Gastrocnemius medialis (tissue), 4 donors: ENCODE results near the gene CNOT4. TPM values are rescaled to one million over a fixed set of nuclear protein-coding genes. Genes with fewer than 3 reads are reported as not detected.
"Not testable (repeated sequence)": the region's sequence is repeated elsewhere in the genome, so short reads cannot be mapped to it uniquely, and the experiment has no call there.

Source experiments
- ATAC-seq, 2 donors: fragments of 150-250 bp; one replicate each; pipeline ENCODE4 v1.9.1; 2016
- DNase-seq, 2 donors: peaks; one replicate each; pipeline ENCODE4 v3.0.0-alpha.2; 2019
- H3K27ac ChIP-seq, 4 donors: fragments of 200-600 bp; sonication (generic); 1 replicate in 1 of 4; 2 replicates in 3 of 4; pipeline ENCODE4 v1.5.1; 2016 to 2018; ENCODE audit warnings: mild to moderate bottlenecking in 2 of 4, moderate library complexity in 1 of 4
- H3K27me3 ChIP-seq, 3 donors: fragments of 200-600 bp; sonication (generic) in 2 of 3; 1 replicate in 1 of 3; 2 replicates in 2 of 3; pipeline versions ENCODE4 v1.5.1 to v1.6.0; 2016 to 2019; ENCODE audit warnings: mild to moderate bottlenecking in 1 of 3, moderate library complexity in 1 of 3
- H3K36me3 ChIP-seq, 2 donors: fragments of 200-600 bp; sonication (generic) in 1 of 2; one replicate each; pipeline ENCODE4 v1.5.1; 2017 to 2018
- H3K4me1 ChIP-seq, 2 donors: fragments of 200-600 bp; sonication (generic) in 1 of 2; one replicate each; pipeline ENCODE4 v1.5.1; 2016 to 2017; ENCODE audit warnings: mild to moderate bottlenecking in 2 of 2
- H3K4me3 ChIP-seq, 4 donors: fragments of 200-600 bp; sonication (generic) in 3 of 4; 1 replicate in 1 of 4; 2 replicates in 3 of 4; pipeline ENCODE4 v1.5.1; 2016 to 2019; ENCODE audit warnings: mild to moderate bottlenecking in 2 of 4
- H3K9me3 ChIP-seq, 3 donors: fragments of 200-600 bp; sonication (generic) in 2 of 3; 1 replicate in 1 of 3; 2 replicates in 2 of 3; pipeline ENCODE4 v1.5.1; 2016 to 2019
- CTCF ChIP-seq, 5 experiments: fragments of 450-650 bp in 3 of 5; fragments of 200-600 bp in 2 of 5; sonication (generic) in 2 of 5; IDR thresholded peaks in 4 of 5; conservative IDR thresholded peaks in 1 of 5; 1 replicate in 4 of 5; 2 replicates in 1 of 5; pipeline ENCODE4 v1.5.1; 2016 to 2019; ENCODE audit warnings: antibody characterized with exemption in 5 of 5, mild to moderate bottlenecking in 3 of 5, moderate library complexity in 3 of 5
- POLR2A ChIP-seq, 2 donors: fragments of 450-650 bp; IDR thresholded peaks; one replicate each; pipeline ENCODE4 v1.6.1; 2017; ENCODE audit warnings: antibody characterized with exemption in 2 of 2, mild to moderate bottlenecking in 2 of 2, moderate library complexity in 2 of 2
- in situ Hi-C, 4 donors: fragments of 200-750 bp; cut with MboI; loops; one replicate each; pipeline versions ENCODE4 v1.15.0 to v1.8.0; 2017; ENCODE audit warnings: low sequenced_read_pairs in 4 of 4
- intact Hi-C: fragments of 100-400 bp; cut with DNase I; formaldehyde crosslinking; loops from one replicate; pipeline ENCODE4 v1.15.1; 2023; ENCODE audit warnings: low total_unique reads
- total RNA-seq, 4 donors: library from RNA; depleted of rRNA; stranded (reverse); fragments of >200 nt; gene quantifications; one replicate each; pipeline versions ENCODE4 v1.1.0 to v1.2.3, GENCODE V29; 2016

The CNOT4 gene
- total RNA-seq, 4 donors from 2014 or later, result 25.5 to 38.1 (median 30.7) TPM

- TF ChIP-seq CTCF (IDR thresholded peaks at IDR 0.05 in 4 of 5, conservative IDR thresholded peaks at IDR 0.05 in 1 of 5) (no peak), POLR2A (IDR thresholded peaks at IDR 0.05) (no peak)
- peaks cover 41 to 43% of the 10 kb centered on the region in 2 donors for H3K4me1 ChIP-seq
- no peak overlapping the region for H3K27ac ChIP-seq
- in situ Hi-C loops, result loop anchor here in 1 of 4 donors (25.0 kb wide), 1 partner anchor 1188 kb away; the partner anchor contains the start of gene SLC35B4
- H3K9me3 ChIP-seq, result no peaks in the 10 kb centered on the region
- DNase-seq (no peak), ATAC-seq (peak in 1 of 2 donors; percentile 18)
- no peaks in the 10 kb centered on the region for H3K27me3 ChIP-seq
- no peak overlapping the region for H3K4me3 ChIP-seq
- H3K36me3 ChIP-seq, result no peaks in the 10 kb centered on the region
- intact Hi-C loops, result no loop called here
Measured at GRCh38 chr7:135499818-135500217, 10.1 kb downstream of the CNOT4 start.

- H3K4me3 ChIP-seq, ATAC-seq, H3K36me3 ChIP-seq, DNase-seq, intact Hi-C loops, in situ Hi-C loops, H3K27me3 ChIP-seq, H3K27ac ChIP-seq, H3K9me3 ChIP-seq: not testable (repeated sequence)
- peaks cover 44 to 47% of the 10 kb centered on the region in 2 donors for H3K4me1 ChIP-seq
Measured at GRCh38 chr7:135497161-135497560, 12.7 kb downstream of the CNOT4 start.

GRCh38 chr7:135493362-135493761 is 16.5 kb downstream of the CNOT4 start:
- ATAC-seq (no peak), DNase-seq (no peak)
- TF ChIP-seq POLR2A (IDR thresholded peaks at IDR 0.05) (no peak), CTCF (IDR thresholded peaks at IDR 0.05 in 4 of 5, conservative IDR thresholded peaks at IDR 0.05 in 1 of 5) (no peak)
- in situ Hi-C loops, result no loop called here
- H3K4me1 ChIP-seq, result peaks cover 20 to 33% of the 10 kb centered on the region in 2 donors
- H3K27me3 ChIP-seq, result no peaks in the 10 kb centered on the region
- no peaks in the 10 kb centered on the region for H3K9me3 ChIP-seq
- intact Hi-C loops, result no loop called here
- H3K4me3 ChIP-seq, result no peak overlapping the region
- H3K27ac ChIP-seq, result no peak overlapping the region
- no peaks in the 10 kb centered on the region for H3K36me3 ChIP-seq

- intact Hi-C loops, result no loop called here
- no peaks in the 10 kb centered on the region for H3K36me3 ChIP-seq
- H3K27me3 ChIP-seq, result no peaks in the 10 kb centered on the region
- peaks cover 14 to 20% of the 10 kb centered on the region in 2 donors for H3K4me1 ChIP-seq
- ATAC-seq (no peak), DNase-seq (no peak)
- H3K9me3 ChIP-seq, result no peaks in the 10 kb centered on the region
- no peak overlapping the region for H3K4me3 ChIP-seq
- no peak overlapping the region for H3K27ac ChIP-seq
- no peak for TF ChIP-seq POLR2A (IDR thresholded peaks at IDR 0.05)
- no peak for TF ChIP-seq CTCF (IDR thresholded peaks at IDR 0.05 in 4 of 5, conservative IDR thresholded peaks at IDR 0.05 in 1 of 5)
- in situ Hi-C loops, result no loop called here
Measured at GRCh38 chr7:135492151-135492550, 17.8 kb downstream of the CNOT4 start.

- in situ Hi-C loops, result no loop called here
- TF ChIP-seq POLR2A (IDR thresholded peaks at IDR 0.05) (no peak), CTCF (IDR thresholded peaks at IDR 0.05 in 4 of 5, conservative IDR thresholded peaks at IDR 0.05 in 1 of 5) (no peak)
- no peaks in the 10 kb centered on the region for H3K27me3 ChIP-seq
- no peaks in the 10 kb centered on the region for H3K36me3 ChIP-seq
- H3K4me1 ChIP-seq, result peaks cover 25 to 29% of the 10 kb centered on the region in 2 donors
- ATAC-seq (no peak), DNase-seq (no peak)
- no peaks in the 10 kb centered on the region for H3K9me3 ChIP-seq
- intact Hi-C loops, result no loop called here
- H3K27ac ChIP-seq, result no peak overlapping the region
- no peak overlapping the region for H3K4me3 ChIP-seq
Measured at GRCh38 chr7:135490783-135491182, 19.1 kb downstream of the CNOT4 start.
